HG03354 (cell line): ENCODE results near the gene SYTL5.

Source experiments
- ATAC-seq: cut with Tn5 transposase; IDR thresholded peaks from one replicate; pipeline ENCODE4 v1.9.1; 2021; ENCODE audit warnings: mild to moderate bottlenecking; ENCODE audit not compliant: unreplicated experiment, poor library complexity, severe bottlenecking

The SYTL5 gene

GRCh38 chrX:38009641-38010040 lies 3.3 kb downstream of the SYTL5 start:
- ATAC-seq = no peak

- no peak for ATAC-seq
Observed at GRCh38 chrX:38018766-38019425, 12.5 kb downstream of the SYTL5 start.

- no peak for ATAC-seq
Observed at GRCh38 chrX:38028300-38028699, 21.9 kb downstream of the SYTL5 start.

GRCh38 chrX:38036466-38036865 lies 30.1 kb downstream of the SYTL5 start:
- ATAC-seq = no peak

- no peak for ATAC-seq
Observed at GRCh38 chrX:38038501-38038900, 32.1 kb downstream of the SYTL5 start.

- no peak for ATAC-seq
Observed at GRCh38 chrX:38041237-38041636, 34.9 kb downstream of the SYTL5 start.

GRCh38 chrX:38044701-38045100 lies 38.3 kb downstream of the SYTL5 start:
- no peak for ATAC-seq

- no peak for ATAC-seq
Observed at GRCh38 chrX:38045538-38046096, 39.3 kb downstream of the SYTL5 start.

GRCh38 chrX:38048886-38049285 lies 42.5 kb downstream of the SYTL5 start:
- no peak for ATAC-seq

GRCh38 chrX:38050806-38051205 lies 44.5 kb downstream of the SYTL5 start:
- ATAC-seq = no peak

GRCh38 chrX:38052096-38052495 lies 45.7 kb downstream of the SYTL5 start:
- ATAC-seq = no peak

- ATAC-seq = no peak
Observed at GRCh38 chrX:38055170-38055847, 49.0 kb downstream of the SYTL5 start.

- no peak for ATAC-seq
Observed at GRCh38 chrX:38060331-38060878, 54.1 kb downstream of the SYTL5 start.

GRCh38 chrX:38061335-38061734 lies 55.0 kb downstream of the SYTL5 start:
- ATAC-seq = no peak

GRCh38 chrX:38066934-38067333 lies 60.6 kb downstream of the SYTL5 start:
- no peak for ATAC-seq

GRCh38 chrX:38069273-38069672 lies 62.9 kb downstream of the SYTL5 start:
- no peak for ATAC-seq

- ATAC-seq = no peak
Observed at GRCh38 chrX:38069991-38070390, 63.6 kb downstream of the SYTL5 start.

GRCh38 chrX:38079463-38079862 lies 73.1 kb downstream of the SYTL5 start:
- no peak for ATAC-seq

GRCh38 chrX:38080808-38081207 lies 74.5 kb downstream of the SYTL5 start:
- no peak for ATAC-seq

- ATAC-seq = no peak
Observed at GRCh38 chrX:38081909-38082308, 75.6 kb downstream of the SYTL5 start.

- no peak for ATAC-seq
Observed at GRCh38 chrX:38082309-38082708, 76.0 kb downstream of the SYTL5 start.
